ENCODE measurements around the gene RREB1. TPM values are rescaled to one million over a fixed set of nuclear protein-coding genes. Genes with fewer than 3 reads are reported as not detected.

Gene RREB1
- total and polyA plus RNA-seq, 12 donors: 3.0 to 47.1 (median 36.1) TPM

DNA sequence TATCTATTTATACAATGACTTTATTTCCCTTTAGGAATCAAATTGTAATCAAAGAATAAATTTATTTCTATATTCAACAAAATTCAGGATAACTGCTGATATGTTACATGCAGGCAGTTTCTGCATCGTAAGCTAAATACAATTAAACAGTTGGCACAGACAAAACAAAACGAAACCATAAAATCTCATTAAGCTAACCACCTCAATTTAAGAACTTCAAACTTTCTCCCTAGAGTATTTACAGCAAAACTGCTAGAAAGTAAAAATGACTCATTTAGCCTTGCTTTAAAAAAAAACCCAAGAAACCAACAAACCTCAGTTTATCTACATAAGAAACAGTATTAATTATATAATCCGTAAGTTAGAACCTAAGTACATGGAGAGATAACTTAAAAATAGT is 188.2 kb downstream of the RREB1 start:
- no peaks in the 10 kb centered on the region for H3K9me3 ChIP-seq
- WGBS, 2 donors: 96 to 97% methylated on average over 3 of the region's 3 CpGs
- H3K4me3 ChIP-seq: no peak overlapping the region
- ATAC-seq (no peak), DNase-seq (no peak)
- no peaks in the 10 kb centered on the region for H3K27me3 ChIP-seq
- peaks cover 0 to 100% (median 54%) of the 10 kb centered on the region in 9 donors for H3K36me3 ChIP-seq
- H3K27ac ChIP-seq: no peak overlapping the region
- TF ChIP-seq, protein P1, sequence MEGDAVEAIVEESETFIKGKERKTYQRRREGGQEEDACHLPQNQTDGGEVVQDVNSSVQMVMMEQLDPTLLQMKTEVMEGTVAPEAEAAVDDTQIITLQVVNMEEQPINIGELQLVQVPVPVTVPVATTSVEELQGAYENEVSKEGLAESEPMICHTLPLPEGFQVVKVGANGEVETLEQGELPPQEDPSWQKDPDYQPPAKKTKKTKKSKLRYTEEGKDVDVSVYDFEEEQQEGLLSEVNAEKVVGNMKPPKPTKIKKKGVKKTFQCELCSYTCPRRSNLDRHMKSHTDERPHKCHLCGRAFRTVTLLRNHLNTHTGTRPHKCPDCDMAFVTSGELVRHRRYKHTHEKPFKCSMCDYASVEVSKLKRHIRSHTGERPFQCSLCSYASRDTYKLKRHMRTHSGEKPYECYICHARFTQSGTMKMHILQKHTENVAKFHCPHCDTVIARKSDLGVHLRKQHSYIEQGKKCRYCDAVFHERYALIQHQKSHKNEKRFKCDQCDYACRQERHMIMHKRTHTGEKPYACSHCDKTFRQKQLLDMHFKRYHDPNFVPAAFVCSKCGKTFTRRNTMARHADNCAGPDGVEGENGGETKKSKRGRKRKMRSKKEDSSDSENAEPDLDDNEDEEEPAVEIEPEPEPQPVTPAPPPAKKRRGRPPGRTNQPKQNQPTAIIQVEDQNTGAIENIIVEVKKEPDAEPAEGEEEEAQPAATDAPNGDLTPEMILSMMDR (IDR thresholded peaks at IDR 0.05): no peak
- intact Hi-C loops (cut with DNase I): loop anchor here in 2 of 10 donors (5.0 to 10.0 kb wide), 2 partner anchors 109 to 306 kb away; no protein-coding TSS in a partner anchor
- peaks cover 0 to 11% (median 0%) of the 10 kb centered on the region in 9 donors for H3K4me1 ChIP-seq

GRCh38 chr6:7296602-7297001 is 188.8 kb downstream of the RREB1 start:
- H3K4me1 ChIP-seq: peaks cover 0 to 11% (median 0%) of the 10 kb centered on the region in 9 donors
- WGBS, 2 donors: 81 to 84% methylated on average over 2 of the region's 2 CpGs
- no peaks in the 10 kb centered on the region for H3K9me3 ChIP-seq
- ATAC-seq (no peak), DNase-seq (no peak)
- TF ChIP-seq, protein P1 (IDR thresholded peaks at IDR 0.05): no peak
- H3K27me3 ChIP-seq: no peaks in the 10 kb centered on the region
- intact Hi-C loops (cut with DNase I): loop anchor here in 2 of 10 donors (5.0 to 10.0 kb wide), 2 partner anchors 108 to 306 kb away; no protein-coding TSS in a partner anchor
- peaks cover 0 to 100% (median 56%) of the 10 kb centered on the region in 9 donors for H3K36me3 ChIP-seq
- no peak overlapping the region for H3K4me3 ChIP-seq
- H3K27ac ChIP-seq: no peak overlapping the region

- Histone ChIP-seq H3K36me3 (peaks cover 0 to 100% (median 60%) of the 10 kb centered on the region in 9 donors), H3K4me3 (no peak overlapping the region), H3K27me3 (no peaks in the 10 kb centered on the region), H3K4me1 (peaks cover 0 to 1% (median 0%) of the 10 kb centered on the region in 9 donors), H3K9me3 (no peaks in the 10 kb centered on the region), H3K27ac (no peak overlapping the region)
- intact Hi-C loops (cut with DNase I): loop anchor here in 2 of 10 donors (5.0 to 10.0 kb wide), 2 partner anchors 107 to 304 kb away; no protein-coding TSS in a partner anchor
- TF ChIP-seq, protein P1 (IDR thresholded peaks at IDR 0.05): no peak
- no peak for ATAC-seq
- 93 to 96% methylated on average over 1 of the region's 1 CpG for WGBS, 2 donors
- no peak for DNase-seq
Measured at GRCh38 chr6:7298113-7298512, 190.4 kb downstream of the RREB1 start.

GRCh38 chr6:7300926-7301325 is 193.2 kb downstream of the RREB1 start:
- 83 to 84% methylated on average over 5 of the region's 5 CpGs for WGBS, 2 donors

More at GRCh38 chr6:7300926-7301325, 193.2 kb downstream of the RREB1 start:
- Histone ChIP-seq H3K9me3 (no peaks in the 10 kb centered on the region), H3K27me3 (no peaks in the 10 kb centered on the region), H3K36me3 (peaks cover 0 to 100% (median 67%) of the 10 kb centered on the region in 9 donors), H3K4me3 (no peak overlapping the region), H3K4me1 (no peaks in the 10 kb centered on the region), H3K27ac (no peak overlapping the region)
- DNase-seq (no peak), ATAC-seq (no peak)
- intact Hi-C loops (cut with DNase I): loop anchor here in 1 of 10 donors (10.0 kb wide), 1 partner anchor 114 kb away; no protein-coding TSS in a partner anchor
- TF ChIP-seq, protein P1 (IDR thresholded peaks at IDR 0.05): no peak

Other genes starting within 250 kb of the RREB1 start
- 10 to 100 TPM; 50.9 to 80.5 (median 62.5) TPM for gene SSR1, start 205.2 kb downstream of the RREB1 start, total RNA-seq
- 10 to 100 TPM in 1 of 2 donors, 1 to 10 TPM in 1; 8.3 to 42.4 TPM for gene SSR1, start 205.2 kb downstream of the RREB1 start, polyA plus RNA-seq

All from heart right ventricle (tissue), 16 donors.